K562 treated with DMSO at 1 percent for 12 hours (cell line): ENCODE measurements around the gene ACR. TPM values are rescaled to one million over a fixed set of nuclear protein-coding genes. Genes with fewer than 3 reads are reported as not detected.

Experiments used
- total RNA-seq: library from RNA; unstranded; fragments of 300-600 nt; gene quantifications from 2 replicates; pipeline ENCODE4 v1.2.3, GENCODE V29; 2022; ENCODE audit not compliant: insufficient read depth

The ACR gene
- not detected in 2 replicates for total RNA-seq

DNA sequence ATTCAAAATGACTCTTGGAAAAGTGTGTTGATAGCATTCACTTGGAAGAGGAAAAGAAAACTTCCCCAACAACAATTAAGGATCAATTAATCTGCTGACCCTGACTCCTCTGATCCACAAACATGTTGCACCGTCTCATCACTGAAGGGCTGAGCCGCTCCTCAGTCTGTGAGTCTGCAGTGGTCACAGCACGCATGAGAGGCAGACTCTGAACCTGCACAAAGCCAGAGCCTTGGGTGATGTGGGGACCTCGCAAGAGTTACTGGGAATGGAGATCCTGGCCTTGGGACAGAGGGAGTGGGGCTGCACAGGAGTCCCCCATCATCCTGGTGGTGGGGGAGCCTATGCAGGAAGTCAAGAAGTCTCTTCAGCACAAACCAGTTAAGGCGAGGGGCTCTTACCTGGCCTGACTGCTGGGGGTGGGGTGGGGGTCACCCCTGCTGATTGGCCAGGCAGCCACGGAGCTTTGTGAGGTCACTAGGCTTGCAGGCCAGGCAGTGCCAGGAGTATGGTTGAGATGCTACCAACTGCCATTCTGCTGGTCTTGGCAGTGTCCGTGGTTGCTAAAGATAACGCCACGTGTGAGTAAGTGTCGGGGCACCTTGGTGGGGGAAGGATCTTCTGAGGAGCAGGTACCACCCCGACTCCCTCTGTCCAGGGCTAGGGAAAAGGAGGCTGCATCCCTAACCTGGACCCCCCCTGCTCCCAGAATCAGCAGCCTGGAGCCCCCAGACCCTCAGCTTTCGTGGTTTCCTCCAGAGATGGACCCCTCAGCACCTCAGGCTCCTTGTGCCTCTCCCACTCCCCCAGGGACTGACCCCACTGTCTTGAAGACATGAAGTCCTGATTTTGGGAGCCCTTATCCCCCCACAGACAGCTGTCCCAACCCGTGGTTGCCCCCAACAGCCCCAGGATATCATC, at the start of gene ACR:
Gene ACR, plus strand, starts transcription at position 477 of the 921 bp plus-strand sequence. Its CDS starts 32 bp downstream, at position 509.

DNA sequence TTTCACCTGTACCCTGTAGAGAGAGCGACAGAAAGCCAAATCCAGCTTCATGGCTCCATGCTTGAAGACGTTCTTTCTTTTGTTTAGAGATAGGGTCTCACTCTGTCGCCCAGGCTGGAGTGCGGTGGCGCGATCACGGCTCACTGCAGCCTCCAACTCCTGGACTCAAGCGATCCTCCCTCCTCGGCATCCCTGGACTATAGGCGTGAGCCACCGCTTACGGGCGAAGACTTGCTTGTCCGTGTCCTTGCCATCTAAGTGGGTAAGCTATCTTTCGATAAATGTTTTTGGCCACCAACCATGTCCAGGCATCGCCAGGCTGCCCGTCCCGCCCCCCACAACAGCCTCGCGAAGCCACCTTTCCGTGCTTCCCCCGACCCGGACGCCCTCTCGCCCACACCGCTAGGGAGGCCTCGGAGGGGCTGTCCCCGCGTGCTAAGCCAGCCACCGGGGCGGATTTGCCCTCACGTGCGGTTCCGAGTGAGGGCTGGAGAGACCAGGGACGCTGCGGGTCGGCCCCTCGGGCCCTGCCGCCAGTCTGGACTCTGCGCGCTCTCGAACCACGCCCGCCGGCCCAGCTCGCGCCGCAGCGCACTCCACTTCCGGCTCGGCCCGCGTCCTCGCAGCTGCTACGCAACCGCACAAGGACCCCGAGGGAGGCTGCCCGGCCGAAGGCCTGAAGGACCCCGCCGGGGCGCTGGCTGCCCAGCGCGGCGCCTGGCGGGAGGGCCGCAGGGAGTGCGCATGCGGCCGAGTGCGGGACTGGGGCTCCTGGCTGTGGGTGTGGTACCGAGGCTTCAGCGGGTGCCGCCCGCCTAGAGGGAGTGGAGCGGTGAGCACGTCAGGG, 45.3 kb downstream of the ACR start, which contains the start of gene RABL2B:
Gene RABL2B, minus strand, starts transcription at position 604 of the 847 bp plus-strand sequence. CDS start 1,342 bp downstream, outside the sequence.

Other genes starting within 250 kb of the ACR start
- 47.0 and 59.2 TPM in 2 replicates for gene LMF2, start 230.5 kb upstream of the ACR start, total RNA-seq
- 73.6 and 85.3 TPM in 2 replicates for gene NCAPH2, start 230.0 kb upstream of the ACR start, total RNA-seq
- gene SCO2, start 212.6 kb upstream of the ACR start, total RNA-seq = 1.5 and 4.1 TPM in 2 replicates
- 1.9 and 8.0 TPM in 2 replicates for gene TYMP, start 208.2 kb upstream of the ACR start, total RNA-seq
- gene KLHDC7B, start 192.3 kb upstream of the ACR start, total RNA-seq = 7.0 and 9.5 TPM in 2 replicates
- gene SYCE3, start 175.3 kb upstream of the ACR start, total RNA-seq = not detected in 2 replicates
- gene CPT1B, start 159.8 kb upstream of the ACR start, total RNA-seq = 4.1 and 13.6 TPM in 2 replicates
- 9.6 and 19.1 TPM in 2 replicates for gene CHKB, start 155.4 kb upstream of the ACR start, total RNA-seq
- 0.35 and 0.79 TPM in 2 replicates for gene MAPK8IP2, start 137.4 kb upstream of the ACR start, total RNA-seq
- gene ARSA, start 110.1 kb upstream of the ACR start, total RNA-seq = 14.6 and 20.1 TPM in 2 replicates
- not detected in 2 replicates for gene SHANK3, start 65.4 kb upstream of the ACR start, total RNA-seq
- gene RABL2B, start 45.4 kb downstream of the ACR start, total RNA-seq = 2.5 and 4.8 TPM in 2 replicates